SK-N-MC (cell line): ENCODE results near the gene PIAS1.

ENCODE experiments used
- EZH2 ChIP-seq: fragments of 200-600 bp; sonication (generic); IDR thresholded peaks from one replicate; pipeline ENCODE4 v1.6.1; 2017; ENCODE audit warnings: antibody characterized with exemption
- FOXP2 ChIP-seq: optimal IDR thresholded peaks from 2 replicates; pipeline ENCODE3; 2011; ENCODE audit warnings: mild to moderate bottlenecking, moderate library complexity; ENCODE audit not compliant: insufficient read depth; ENCODE audit errors: extremely low read length, control extremely low read depth
- POLR2AphosphoS5 ChIP-seq: IDR thresholded peaks from 2 replicates; pipeline ENCODE4 v1.6.1; 2012; ENCODE audit warnings: mild to moderate bottlenecking, low read depth, low read length, borderline replicate concordance

GRCh38 chr15:68224546-68225250, 170.6 kb downstream of the PIAS1 start:
- TF ChIP-seq EZH2, result no peak
- no peak for TF ChIP-seq POLR2AphosphoS5
- TF ChIP-seq FOXP2, result no peak
